ENCODE measurements around the gene FEM1B. TPM values are rescaled to one million over a fixed set of nuclear protein-coding genes. Genes with fewer than 3 reads are reported as not detected.

The FEM1B gene
- total RNA-seq, 2 experiments from 2014 or later: 35.5 to 37.3 TPM

DNA sequence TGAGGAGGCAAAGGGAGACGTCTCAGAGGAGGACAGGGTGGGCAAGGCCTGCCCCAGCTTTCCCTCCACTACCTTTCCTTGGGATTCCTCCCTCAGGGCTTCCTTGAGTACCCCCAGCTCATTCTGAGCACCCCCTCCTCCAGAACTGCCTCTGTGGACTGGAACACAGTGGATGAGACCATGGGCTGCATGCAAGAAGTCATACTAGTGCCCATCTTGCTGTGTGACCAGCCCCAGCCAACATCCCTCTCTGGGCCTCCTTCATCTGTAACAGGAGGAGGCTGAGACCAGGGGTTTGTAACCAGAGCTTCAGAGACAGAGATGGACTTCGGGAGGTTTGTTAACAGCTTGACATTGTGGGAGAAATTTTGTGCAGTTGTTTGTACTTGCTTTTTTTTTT, 25.6 kb downstream of the FEM1B start:
- CTCF ChIA-PET (ENCODE audit: unreplicated experiment): no interaction called here
- DNase-seq (ENCODE audit: low spot score): no peak
- Histone ChIP-seq H3K9me3 (ENCODE audit: low read length) (no peaks in the 10 kb centered on the region), H3K4me1 (ENCODE audit: insufficient read depth, low read length, poor library complexity, severe bottlenecking) (peaks cover 21% of the 10 kb centered on the region), H3K27ac (ENCODE audit: low read depth, low read length, poor library complexity, severe bottlenecking) (no peak overlapping the region), H3K4me2 (ENCODE audit: low read length) (no peak overlapping the region), H3K36me3 (ENCODE audit: insufficient read depth, low read length) (no peaks in the 10 kb centered on the region), H4K20me1 (ENCODE audit: insufficient read depth, low read length) (no peaks in the 10 kb centered on the region), H2AFZ (ENCODE audit: low read length) (no peak overlapping the region), H3K4me3 (ENCODE audit: low read depth, low read length, poor library complexity, severe bottlenecking) (no peak overlapping the region), H3K9me2 (ENCODE audit: insufficient read depth, low read length) (no peaks in the 10 kb centered on the region), H3K79me2 (ENCODE audit: insufficient read depth, low read depth, low read length) (no peaks in the 10 kb centered on the region)
- POLR2A ChIA-PET: interaction anchor here (0.7 kb wide), 1 partner anchor 70 kb away, joined by 3 read pairs; no protein-coding TSS in a partner anchor
- TF ChIP-seq, protein P1, sequence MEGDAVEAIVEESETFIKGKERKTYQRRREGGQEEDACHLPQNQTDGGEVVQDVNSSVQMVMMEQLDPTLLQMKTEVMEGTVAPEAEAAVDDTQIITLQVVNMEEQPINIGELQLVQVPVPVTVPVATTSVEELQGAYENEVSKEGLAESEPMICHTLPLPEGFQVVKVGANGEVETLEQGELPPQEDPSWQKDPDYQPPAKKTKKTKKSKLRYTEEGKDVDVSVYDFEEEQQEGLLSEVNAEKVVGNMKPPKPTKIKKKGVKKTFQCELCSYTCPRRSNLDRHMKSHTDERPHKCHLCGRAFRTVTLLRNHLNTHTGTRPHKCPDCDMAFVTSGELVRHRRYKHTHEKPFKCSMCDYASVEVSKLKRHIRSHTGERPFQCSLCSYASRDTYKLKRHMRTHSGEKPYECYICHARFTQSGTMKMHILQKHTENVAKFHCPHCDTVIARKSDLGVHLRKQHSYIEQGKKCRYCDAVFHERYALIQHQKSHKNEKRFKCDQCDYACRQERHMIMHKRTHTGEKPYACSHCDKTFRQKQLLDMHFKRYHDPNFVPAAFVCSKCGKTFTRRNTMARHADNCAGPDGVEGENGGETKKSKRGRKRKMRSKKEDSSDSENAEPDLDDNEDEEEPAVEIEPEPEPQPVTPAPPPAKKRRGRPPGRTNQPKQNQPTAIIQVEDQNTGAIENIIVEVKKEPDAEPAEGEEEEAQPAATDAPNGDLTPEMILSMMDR (conservative IDR thresholded peaks at IDR 0.05; ENCODE audit: low read length): no peak
- TF ChIP-seq EZH2phosphoT487 (IDR thresholded peaks at IDR 0.05; ENCODE audit: borderline replicate concordance, low read depth, low read length): no peak
- BruUV-seq (replicated peaks): no TSS peak
- intact Hi-C loops (cut with micrococcal nuclease; ENCODE audit: unreplicated experiment): no loop called here

DNA sequence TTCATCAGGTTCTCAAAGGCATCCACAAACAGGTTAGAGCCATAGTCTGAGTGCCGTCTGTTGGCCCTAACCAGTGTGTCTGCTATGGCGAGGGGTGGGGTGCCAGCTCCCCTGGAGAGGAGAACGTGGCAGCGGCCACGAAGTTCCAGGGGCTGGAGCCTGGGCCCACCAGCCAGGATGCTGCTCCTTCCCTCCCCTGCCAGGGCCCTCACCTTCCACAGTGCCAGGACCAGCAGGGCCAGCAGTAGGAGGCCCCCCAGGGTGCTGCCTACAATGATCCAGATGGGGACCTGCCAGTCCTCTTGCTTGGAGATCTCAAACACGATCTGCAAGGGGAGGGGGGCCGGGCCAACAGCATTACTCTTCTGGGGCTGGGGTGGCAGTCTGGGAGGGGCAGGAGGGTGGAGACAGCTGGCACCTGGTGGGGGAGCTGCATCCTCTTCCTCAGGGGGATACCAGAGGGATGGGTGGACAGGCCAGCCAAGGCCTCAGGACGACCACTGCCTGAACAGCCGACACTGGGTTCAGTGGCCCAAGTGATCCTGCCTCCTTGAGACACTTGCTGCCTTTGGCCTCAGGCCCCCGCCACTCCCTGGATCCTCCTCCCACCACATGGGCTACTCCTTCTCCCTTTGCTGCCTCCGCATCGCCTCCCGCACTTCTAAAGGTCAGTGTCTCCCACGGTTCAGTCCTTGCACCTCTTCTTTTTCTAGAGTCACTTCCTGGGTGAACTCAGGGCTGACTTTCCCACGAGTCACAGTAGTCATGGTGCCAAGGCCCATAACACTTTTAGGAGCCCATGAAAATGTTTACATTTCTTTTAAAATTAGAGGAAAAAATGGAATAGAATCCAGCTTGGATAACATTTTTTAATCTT, 26.3 kb downstream of the FEM1B start:
- TF ChIP-seq EZH2phosphoT487 (IDR thresholded peaks at IDR 0.05; ENCODE audit: borderline replicate concordance, low read depth, low read length): no peak
- TF ChIP-seq, protein P1 (conservative IDR thresholded peaks at IDR 0.05; ENCODE audit: low read length): no peak
- Histone ChIP-seq H3K9me3 (ENCODE audit: low read length) (no peaks in the 10 kb centered on the region), H3K9me2 (ENCODE audit: insufficient read depth, low read length) (no peaks in the 10 kb centered on the region), H3K4me3 (ENCODE audit: low read depth, low read length, poor library complexity, severe bottlenecking) (no peak overlapping the region), H3K4me1 (ENCODE audit: insufficient read depth, low read length, poor library complexity, severe bottlenecking) (peaks cover 15% of the 10 kb centered on the region), H3K36me3 (ENCODE audit: insufficient read depth, low read length) (no peaks in the 10 kb centered on the region), H2AFZ (ENCODE audit: low read length) (no peak overlapping the region), H3K79me2 (ENCODE audit: insufficient read depth, low read depth, low read length) (no peaks in the 10 kb centered on the region), H3K4me2 (ENCODE audit: low read length) (no peak overlapping the region), H4K20me1 (ENCODE audit: insufficient read depth, low read length) (no peaks in the 10 kb centered on the region), H3K27ac (ENCODE audit: low read depth, low read length, poor library complexity, severe bottlenecking) (no peak overlapping the region)
- intact Hi-C loops (cut with micrococcal nuclease; ENCODE audit: unreplicated experiment): no loop called here
- no peak for DNase-seq (ENCODE audit: low spot score)
- ChIA-PET POLR2A (interaction anchor here (0.6 to 0.7 kb wide), 2 partner anchors 71 to 279 kb away, joined by 3 to 4 read pairs; no protein-coding TSS in a partner anchor), CTCF (ENCODE audit: unreplicated experiment) (no interaction called here)
- BruUV-seq (replicated peaks): no TSS peak

Data from OCI-LY7 (cell line).